G401 (cell line): ENCODE measurements around the gene THADA. TPM values are rescaled to one million over a fixed set of nuclear protein-coding genes. Genes with fewer than 3 reads are reported as not detected.
"Not testable (repeated sequence)": the region's sequence is repeated elsewhere in the genome, so short reads cannot be mapped to it uniquely, and the experiment has no call there.

ENCODE experiments used
- DNase-seq: peaks from one replicate; pipeline ENCODE4 v3.0.0-alpha.2; 2015; ENCODE audit warnings: low spot score
- in situ Hi-C: cut with HindIII; loops from 2 replicates; pipeline ENCODE4 v1.10.0; 2016; ENCODE audit warnings: low sequenced_read_pairs, mixed read lengths
- total RNA-seq: library from RNA; depleted of rRNA; stranded (reverse); fragments of >200 nt; shearing (Covaris generic); gene quantifications from 2 replicates; pipeline ENCODE4 v1.2.3, GENCODE V29; 2014

THADA gene
- total RNA-seq, 1 experiment from 2014 or later, result 35.9 TPM

DNA sequence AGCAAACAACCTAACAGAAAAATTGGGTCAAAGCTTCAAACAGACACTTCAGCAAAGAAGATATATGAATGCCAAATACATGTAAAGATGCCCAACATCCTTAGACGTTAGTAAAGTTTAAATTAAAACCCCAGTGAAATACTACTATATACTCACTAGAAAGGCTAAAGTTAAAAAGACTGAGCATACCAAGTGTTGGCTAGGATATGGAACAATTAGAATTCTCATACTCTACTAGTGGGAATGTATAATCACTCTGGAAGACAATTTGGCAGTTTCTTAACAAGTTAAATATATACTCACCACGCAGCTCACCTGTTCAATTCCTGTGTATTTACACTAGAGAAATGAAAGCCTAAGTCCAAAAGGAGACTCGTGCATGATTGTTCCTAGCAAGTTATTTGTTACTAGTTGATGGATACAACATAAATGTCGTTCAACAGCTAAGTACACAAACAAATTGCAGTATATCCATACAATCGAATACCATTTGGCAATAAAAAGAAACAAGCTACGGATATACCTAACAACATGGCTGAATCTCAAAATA lies 185.7 kb downstream of the THADA start:
- DNase-seq, result no peak
- in situ Hi-C loops, result no loop called here

DNA sequence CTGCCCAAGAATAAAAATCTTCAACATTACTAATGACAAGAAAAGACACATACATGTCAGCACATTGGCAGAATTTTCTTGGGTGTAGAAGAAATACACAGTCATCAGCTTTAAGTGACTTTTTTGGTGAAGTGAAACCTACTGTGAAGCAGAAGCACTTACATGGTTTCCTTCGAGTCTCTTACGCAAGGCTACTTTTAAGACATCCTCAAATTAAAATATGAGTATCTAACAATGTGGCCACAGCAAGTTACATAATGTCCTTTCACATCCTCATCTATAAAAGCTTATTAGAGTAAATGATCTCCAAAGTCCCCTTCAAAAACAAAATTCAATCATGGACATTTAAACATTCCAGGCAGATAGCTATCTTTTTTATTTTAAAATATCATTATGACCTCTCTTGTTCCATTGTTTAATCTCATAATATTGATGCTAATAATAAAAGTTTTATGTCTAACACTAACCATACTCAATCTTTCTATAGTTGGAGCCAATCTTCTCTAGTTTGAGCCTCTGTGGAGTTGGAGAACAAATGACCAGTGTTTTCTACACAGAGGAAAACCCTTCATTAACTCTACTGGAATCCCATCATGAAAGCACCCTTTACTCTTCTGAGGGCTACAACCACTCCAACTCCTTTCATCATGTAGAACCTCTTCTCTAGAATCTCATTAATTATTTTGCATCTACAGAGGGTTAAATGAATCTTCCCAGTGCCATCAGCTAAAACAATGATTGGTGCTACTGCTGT lies 187.3 kb downstream of the THADA start:
- no peak for DNase-seq
- in situ Hi-C loops, result no loop called here

DNA sequence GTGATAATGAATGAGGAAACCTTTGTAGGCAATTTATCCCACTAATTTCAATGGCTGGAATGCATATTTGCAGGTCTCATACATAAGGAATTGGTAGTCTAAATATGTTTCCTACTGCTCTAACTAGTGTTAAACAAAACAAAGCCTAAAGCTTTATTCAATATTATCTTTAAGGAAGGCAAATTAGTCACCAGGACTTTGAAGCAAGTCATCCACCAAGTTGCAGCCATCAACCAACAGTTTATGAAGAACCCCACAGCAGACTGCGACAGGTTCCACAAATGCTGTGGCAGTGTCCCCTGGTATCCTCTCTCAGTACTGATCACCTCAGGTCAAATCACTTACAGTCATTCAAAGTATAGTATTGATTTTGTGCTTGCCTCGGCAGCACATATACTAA lies 187.9 kb downstream of the THADA start:
- no peak for DNase-seq
- in situ Hi-C loops, result no loop called here

DNA sequence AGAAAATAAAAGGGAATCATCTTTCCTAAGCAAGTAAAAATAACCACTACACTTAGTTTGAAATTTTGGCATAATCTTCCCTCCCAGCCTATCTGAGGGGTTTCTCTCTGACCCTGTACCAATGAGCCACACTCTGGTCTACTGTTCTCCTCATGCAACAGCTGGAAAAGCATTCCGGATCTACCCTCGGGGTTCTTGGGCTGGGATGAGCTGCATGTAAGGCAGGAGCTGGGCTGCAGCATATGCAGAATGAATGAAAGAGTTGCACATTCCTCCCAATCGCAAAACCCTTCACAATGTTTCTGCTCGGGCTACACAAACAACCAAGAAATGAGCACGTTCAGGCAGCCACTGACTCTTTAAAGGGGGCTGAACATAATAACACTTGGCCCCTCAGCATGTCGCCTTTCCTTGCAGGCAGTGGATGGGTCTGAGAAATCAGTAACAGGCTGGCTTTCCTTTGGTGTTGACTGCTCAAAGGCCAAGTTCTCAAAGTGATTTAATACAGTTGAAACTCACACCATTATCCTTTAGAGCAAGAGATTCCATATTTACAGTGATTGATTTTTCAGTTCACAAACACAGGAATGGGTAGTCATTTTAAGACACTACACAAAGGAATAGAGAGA lies 189.1 kb downstream of the THADA start:
- no peak for DNase-seq
- in situ Hi-C loops, result no loop called here

DNA sequence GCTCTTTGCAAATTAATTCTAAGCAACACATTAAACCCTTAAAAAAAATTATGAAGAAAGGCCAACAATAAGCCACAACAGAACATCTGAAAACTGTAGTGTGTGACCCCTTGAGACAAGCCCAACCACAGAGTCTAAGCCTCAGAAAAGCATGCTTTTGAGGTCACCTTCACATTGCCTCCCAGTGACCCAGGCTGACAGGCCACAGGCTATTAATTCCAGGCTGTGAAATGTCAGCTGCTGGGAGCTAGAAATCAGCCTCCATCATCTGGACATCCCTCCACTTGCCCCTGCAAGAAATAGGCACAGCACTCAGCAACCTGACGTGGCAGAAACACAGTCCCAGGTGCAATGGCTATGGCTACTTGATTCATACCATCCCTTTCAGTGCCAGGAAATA lies 190.0 kb downstream of the THADA start:
- no peak for DNase-seq
- in situ Hi-C loops, result no loop called here

DNA sequence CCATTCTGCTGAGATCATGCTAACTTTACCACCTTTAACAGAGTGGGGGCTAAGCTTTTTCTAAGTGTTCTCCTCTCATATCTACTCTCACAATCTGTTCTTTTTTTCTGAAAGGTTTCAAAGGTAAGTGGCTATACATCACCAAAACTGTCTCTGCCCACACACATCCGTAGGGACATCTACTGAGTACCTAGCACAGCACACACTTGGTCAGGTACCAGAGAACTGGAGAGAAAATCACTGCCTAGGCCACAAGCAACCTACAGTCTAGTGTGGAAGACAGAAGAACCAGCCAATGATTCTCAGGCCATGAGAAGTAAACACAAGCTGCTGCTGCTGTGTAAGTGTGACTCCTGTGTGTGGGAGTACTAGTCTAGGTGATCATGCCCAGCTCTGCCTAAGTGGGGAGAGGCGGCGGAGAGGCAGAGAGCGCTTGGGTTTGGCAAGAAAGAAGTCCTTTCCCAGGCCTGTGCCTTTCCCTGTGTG lies 193.3 kb downstream of the THADA start:
- DNase-seq, result no peak
- in situ Hi-C loops, result no loop called here

DNA sequence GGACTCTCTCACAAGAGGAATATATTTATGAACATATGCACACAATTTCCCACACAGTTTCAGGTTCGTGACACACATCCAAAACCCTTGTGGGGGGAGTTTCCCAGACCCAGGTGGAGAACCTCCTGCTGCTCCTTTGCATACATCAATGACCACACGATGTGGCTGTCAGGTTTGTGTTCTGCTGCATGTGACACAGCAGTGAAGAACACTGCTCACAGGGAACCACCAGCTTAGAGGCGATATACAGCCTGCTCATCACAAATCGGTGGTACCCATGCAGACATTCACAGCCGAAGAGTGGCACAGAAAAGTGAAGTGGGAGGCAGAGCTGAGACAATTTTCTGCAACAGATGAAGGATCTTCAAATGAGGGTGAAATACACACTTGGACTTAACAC lies 193.8 kb downstream of the THADA start:
- DNase-seq, result no peak
- in situ Hi-C loops, result no loop called here

DNA sequence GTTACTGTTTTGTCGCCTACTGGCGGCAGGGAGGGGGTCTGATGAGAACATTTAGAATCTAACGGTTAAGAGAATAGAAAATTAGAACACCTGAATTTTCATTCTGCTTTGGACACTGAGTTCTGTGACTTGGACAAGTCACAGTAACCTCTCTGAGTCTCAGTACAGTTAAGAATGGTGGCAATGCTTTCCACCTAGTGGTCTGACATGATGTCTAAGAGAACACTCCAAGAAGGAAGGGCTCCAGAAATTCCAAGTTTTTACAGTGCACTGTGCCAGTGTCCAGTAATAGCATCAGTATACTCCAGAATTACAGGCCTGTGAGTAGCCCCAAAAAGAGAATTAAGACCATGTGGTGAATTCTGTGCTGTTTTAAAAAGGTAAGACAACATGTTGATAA lies 195.3 kb downstream of the THADA start:
- in situ Hi-C loops, result no loop called here
- peak; percentile 18 for DNase-seq

DNA sequence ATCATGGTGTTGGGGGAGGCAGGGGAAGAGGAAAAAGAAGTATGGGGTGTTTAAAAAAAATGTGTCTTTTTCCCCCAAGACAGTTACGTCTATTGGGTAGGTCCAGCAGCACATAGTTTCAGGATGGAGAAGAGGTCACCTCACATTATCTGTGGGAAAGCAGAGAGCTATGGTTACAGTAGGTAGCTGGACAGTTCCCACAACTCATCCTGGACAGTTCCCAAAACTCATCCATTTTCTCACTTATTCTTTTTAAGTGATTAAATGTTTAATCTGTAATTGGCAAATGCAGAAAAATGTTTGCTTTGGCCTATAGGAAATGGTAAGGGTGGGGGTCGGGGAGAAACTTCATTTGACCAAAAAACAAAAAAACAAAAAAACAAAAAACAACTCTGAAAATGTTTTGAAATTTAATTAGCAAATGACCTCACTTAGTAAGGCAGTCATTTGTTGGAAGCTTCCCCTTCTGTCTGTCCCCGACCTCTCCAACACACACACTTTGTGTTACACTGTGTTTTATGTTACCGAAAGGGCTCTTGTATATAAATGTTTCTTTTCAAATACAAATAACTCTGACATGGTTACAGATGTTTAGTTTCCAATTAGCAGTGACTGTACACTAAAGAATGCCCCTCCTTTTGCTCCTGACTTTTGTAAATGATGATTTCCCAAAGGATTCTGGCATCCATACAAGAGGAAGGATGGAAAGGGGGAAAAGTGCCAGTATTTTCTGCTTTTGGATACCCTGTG lies 196.1 kb downstream of the THADA start:
- DNase-seq, result no peak
- in situ Hi-C loops, result no loop called here

DNA sequence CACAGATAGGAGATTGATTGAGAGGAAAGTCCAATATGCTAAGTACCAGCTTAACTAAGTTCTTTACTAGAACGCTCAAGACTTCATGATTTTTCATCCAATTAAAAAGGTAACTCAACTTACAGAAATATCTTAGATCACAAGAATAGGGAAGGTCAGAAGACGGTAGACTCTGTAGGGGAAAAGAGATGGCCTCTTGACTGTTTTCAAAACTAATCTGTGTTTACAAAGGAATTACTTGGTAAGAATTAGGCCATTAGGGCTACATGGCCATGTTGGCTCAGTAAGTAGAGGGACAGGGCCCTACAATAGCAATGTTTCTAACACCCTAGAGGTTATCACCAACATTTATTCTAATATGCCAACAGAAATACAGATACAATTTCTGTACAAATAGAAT lies 196.7 kb downstream of the THADA start:
- no peak for DNase-seq
- in situ Hi-C loops, result no loop called here

DNA sequence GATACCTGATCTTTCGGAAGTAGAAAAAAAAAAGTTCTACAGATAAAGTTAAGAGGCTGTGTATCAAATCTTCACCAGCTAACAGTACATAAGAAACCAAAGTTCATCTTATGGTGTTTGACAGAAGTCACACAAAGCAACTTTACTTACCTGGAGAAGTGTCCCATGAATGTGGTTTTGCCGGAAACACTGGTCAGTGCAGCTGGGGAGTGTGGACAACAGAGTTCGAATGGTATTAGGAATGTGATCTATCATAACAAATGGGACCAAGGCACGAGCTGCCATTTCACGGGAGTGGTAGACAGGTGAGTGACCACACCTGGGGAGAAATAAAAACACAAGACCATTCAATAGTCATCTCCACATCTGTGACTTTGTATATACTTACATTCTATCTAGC lies 198.0 kb downstream of the THADA start:
- no peak for DNase-seq
- in situ Hi-C loops, result no loop called here

DNA sequence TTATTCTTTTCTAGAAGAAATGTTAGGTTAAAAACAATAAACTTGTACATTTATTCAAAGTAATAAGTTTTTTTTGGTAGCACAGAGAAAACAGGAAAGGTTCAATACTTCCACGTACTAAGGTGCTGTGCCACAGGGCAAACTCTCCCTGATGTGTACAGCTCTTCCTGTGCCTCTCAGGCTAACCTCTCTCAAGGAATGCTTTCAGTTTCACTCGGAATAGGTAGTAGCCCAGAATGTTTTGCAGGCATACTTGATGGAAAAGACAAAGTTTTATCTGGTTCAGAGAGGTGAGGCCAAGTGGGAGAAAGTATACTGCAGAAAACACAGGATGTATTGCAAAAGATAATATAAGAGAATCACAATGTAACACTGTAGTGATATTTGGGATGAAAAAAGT lies 198.4 kb downstream of the THADA start:
- in situ Hi-C loops, result no loop called here
- no peak for DNase-seq

DNA sequence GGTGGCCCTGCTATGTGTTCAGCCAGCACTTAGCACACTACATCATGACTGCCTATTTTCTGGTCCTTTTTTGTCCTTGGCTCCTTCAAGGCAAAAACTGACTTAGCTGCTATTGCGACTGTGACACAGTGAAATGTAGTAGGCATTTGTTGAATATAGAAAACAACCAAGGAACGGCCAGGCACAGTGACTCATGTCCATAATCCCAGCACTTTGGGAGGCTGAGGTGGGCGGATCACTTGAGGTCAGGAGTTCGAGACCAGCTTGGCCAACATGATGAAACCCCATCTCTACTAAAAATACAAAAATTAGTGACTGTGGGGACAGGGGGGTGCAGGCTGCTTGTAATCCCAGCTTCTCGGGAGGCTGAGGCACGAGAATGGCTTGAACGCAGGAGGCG lies 199.5 kb downstream of the THADA start:
- DNase-seq, in situ Hi-C loops: not testable (repeated sequence)

DNA sequence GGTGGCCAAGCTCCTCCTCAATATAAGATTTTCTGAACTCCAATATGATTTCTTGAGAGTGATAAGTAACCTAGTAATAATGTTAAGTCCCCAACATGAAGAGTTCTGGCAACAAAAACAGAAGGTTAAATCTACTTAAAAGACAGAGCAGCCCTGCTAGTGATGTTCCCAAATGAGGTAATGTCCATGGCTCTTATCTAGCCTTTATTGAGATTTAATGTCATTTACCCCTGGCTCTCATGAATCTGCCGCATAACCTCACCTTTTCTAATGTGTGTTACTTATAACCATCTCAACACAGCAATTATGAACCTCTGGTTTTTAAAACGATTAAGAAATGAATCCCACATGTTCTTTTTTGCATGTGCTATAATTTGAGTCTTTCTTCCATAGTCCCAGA lies 201.9 kb downstream of the THADA start:
- DNase-seq, result no peak
- in situ Hi-C loops, result no loop called here

DNA sequence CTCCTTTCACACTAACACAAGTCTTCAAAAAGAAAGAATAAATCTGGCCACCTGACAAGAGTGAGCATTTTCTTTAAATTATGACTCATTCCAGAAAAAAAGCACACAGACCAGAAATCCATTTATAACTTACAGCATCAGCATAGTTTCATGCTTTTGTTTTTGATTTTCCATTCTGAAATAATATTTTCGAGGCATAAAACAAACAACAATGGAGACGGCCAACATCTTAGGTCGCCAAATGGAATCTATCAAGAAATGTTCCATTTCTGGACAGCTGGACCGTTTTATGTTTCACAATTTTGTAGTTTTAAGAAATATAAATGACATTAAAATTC lies 204.0 kb downstream of the THADA start:
- no peak for DNase-seq
- in situ Hi-C loops, result no loop called here

DNA sequence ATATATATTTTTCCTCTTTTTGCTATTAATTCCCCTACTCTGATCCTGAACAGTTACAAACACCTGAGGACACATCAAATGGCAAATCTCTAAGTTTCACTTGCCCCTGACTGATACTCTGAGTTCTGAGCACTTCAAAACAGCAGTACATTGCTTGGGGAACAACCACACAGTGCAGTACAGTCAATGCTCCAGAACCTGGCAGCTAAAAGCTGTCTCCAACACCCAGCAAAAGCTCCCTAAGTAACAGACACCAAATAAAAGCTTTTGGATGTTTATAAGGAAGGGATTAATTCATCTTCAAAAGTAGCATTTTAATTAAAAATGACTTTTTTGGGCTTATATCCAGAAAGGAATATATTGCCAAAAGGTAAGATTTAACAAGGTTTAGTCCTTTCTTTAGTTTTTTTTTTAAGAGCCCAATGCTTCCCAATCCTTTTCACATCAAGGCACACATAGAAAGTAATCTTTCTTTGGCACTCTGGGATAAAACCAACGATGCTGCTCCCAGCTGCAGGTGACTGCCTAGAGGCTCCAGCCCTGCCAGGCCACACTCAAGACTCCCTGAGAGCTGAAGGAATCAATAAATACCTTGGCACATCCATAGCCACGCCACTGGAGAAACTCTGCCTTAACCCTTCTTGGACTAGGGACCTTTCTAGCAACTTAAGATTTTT lies 204.5 kb downstream of the THADA start:
- in situ Hi-C loops, result no loop called here
- DNase-seq, result no peak

DNA sequence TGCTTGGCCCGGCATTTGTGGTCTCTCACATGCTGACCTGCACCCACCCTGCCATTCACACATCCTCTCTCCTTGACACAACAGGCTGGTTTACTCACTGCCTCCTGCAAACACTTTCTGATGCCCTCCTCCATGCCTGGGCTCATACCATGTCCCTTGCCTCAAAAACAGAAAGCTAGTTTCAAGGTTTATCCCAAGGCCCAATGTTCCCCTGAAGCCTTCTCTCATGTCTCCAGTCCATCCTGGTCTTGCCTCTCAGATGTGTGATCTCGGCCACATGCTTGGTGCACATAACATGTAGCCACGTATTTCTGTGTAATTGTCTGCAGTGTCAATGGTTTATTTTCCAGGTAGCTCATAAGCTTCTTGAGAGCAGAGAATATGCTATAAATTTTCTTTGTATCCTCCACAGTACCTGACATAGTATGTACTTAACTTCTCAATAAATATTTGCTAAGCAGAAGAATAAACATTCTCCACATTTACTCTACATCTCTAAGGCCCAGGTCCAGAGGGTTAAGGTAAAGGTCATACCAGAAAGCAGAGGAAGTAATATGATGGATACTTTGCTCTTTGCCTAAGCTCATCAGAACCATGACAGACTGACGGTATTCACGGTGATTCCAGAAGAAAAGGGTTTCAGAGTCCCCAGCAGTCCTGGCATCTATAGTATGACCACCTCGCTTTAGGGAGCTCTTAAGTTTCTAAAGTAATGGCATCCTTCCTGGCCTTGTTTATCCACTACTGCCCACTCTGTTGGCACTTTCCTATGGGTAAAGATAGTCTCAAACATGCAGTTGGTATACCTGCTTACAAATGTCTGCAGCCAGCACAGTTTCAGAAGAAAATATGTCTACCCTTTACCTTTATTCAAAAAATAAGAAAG lies 206.0 kb downstream of the THADA start:
- in situ Hi-C loops, result no loop called here
- DNase-seq, result no peak

DNA sequence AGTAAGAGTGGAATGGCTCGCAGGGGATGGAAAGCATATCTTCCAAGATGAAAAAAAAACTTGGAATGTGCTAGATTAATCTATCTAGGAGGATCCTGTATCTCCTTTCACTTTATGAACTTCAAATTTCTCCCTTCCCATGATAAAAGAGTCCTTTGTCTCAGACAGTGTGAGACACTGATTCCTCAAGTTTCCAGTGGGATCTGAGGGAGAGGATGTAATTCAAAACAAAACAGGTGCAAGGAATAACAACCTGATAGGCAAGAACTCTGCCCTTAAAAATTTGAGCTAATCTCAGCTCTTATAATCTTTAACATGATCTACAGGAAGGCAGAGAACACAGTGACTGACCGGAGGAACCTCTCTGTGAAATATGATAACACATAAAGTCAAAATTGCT lies 207.5 kb downstream of the THADA start:
- no peak for DNase-seq
- in situ Hi-C loops, result no loop called here
